GM19463 (cell line): ENCODE results near the gene MEGF11.

Experiments used
- ATAC-seq: cut with Tn5 transposase; IDR thresholded peaks from one replicate; pipeline ENCODE4 v1.9.1; 2021; ENCODE audit warnings: mild to moderate bottlenecking, moderate library complexity; ENCODE audit not compliant: unreplicated experiment

MEGF11 gene

GRCh38 chr15:66241087-66241907 is 12.3 kb downstream of the MEGF11 start:
- no peak for ATAC-seq

- ATAC-seq = no peak
Measured at GRCh38 chr15:66240240-66240794, 13.2 kb downstream of the MEGF11 start.

GRCh38 chr15:66239514-66239913 is 14.0 kb downstream of the MEGF11 start:
- no peak for ATAC-seq

GRCh38 chr15:66238318-66238717 is 15.2 kb downstream of the MEGF11 start:
- ATAC-seq = no peak

GRCh38 chr15:66237513-66238235 is 15.9 kb downstream of the MEGF11 start:
- no peak for ATAC-seq

- ATAC-seq = no peak
Measured at GRCh38 chr15:66236806-66237375, 16.7 kb downstream of the MEGF11 start.

GRCh38 chr15:66235866-66236265 is 17.7 kb downstream of the MEGF11 start:
- no peak for ATAC-seq

GRCh38 chr15:66234798-66235197 is 18.8 kb downstream of the MEGF11 start:
- no peak for ATAC-seq

- no peak for ATAC-seq
Measured at GRCh38 chr15:66233487-66234415, 19.8 kb downstream of the MEGF11 start.

- no peak for ATAC-seq
Measured at GRCh38 chr15:66232267-66232625, 21.3 kb downstream of the MEGF11 start.

- no peak for ATAC-seq
Measured at GRCh38 chr15:66231394-66232266, 21.9 kb downstream of the MEGF11 start.

- no peak for ATAC-seq
Measured at GRCh38 chr15:66229790-66230465, 23.6 kb downstream of the MEGF11 start.

GRCh38 chr15:66228807-66229735 is 24.5 kb downstream of the MEGF11 start:
- ATAC-seq = no peak

GRCh38 chr15:66226736-66227135 is 26.8 kb downstream of the MEGF11 start:
- ATAC-seq = no peak

GRCh38 chr15:66225656-66226274 is 27.8 kb downstream of the MEGF11 start:
- no peak for ATAC-seq

- no peak for ATAC-seq
Measured at GRCh38 chr15:66224946-66225345, 28.6 kb downstream of the MEGF11 start.
